Measurements from ENCODE around the gene ABTB1.
"Not testable (repeated sequence)": the region's sequence is repeated elsewhere in the genome, so short reads cannot be mapped to it uniquely, and the experiment has no call there.

Gene ABTB1

GRCh38 chr3:127702151-127702578, 29.4 kb downstream of the ABTB1 start:
- no peak for DNase-seq (ENCODE audit: low read depth, low spot score)

GRCh38 chr3:127704840-127705239, 32.1 kb downstream of the ABTB1 start:
- not testable (repeated sequence) for DNase-seq (ENCODE audit: low read depth, low spot score)

- DNase-seq (ENCODE audit: low read depth, low spot score) = no peak
These were observed 33.6 kb downstream of the ABTB1 start for GRCh38 chr3:127706312-127706711.

- DNase-seq (ENCODE audit: low read depth, low spot score) = no peak
These were observed 34.1 kb downstream of the ABTB1 start for GRCh38 chr3:127706785-127707351.

- peak; percentile 86 for DNase-seq (ENCODE audit: low read depth, low spot score)
These were observed 35.2 kb downstream of the ABTB1 start for GRCh38 chr3:127707851-127708411.

GRCh38 chr3:127708837-127709236, 36.1 kb downstream of the ABTB1 start:
- DNase-seq (ENCODE audit: low read depth, low spot score) = no peak

- no peak for DNase-seq (ENCODE audit: low read depth, low spot score)
These were observed 36.7 kb downstream of the ABTB1 start for GRCh38 chr3:127709320-127710060.

- DNase-seq (ENCODE audit: low read depth, low spot score) = no peak
These were observed 37.6 kb downstream of the ABTB1 start for GRCh38 chr3:127710155-127710941.

- no peak for DNase-seq (ENCODE audit: low read depth, low spot score)
These were observed 38.4 kb downstream of the ABTB1 start for GRCh38 chr3:127711021-127711695.

GRCh38 chr3:127711896-127712295, 39.1 kb downstream of the ABTB1 start:
- no peak for DNase-seq (ENCODE audit: low read depth, low spot score)

- no peak for DNase-seq (ENCODE audit: low read depth, low spot score)
These were observed 39.7 kb downstream of the ABTB1 start for GRCh38 chr3:127712461-127712860.

- DNase-seq (ENCODE audit: low read depth, low spot score) = no peak
These were observed 40.4 kb downstream of the ABTB1 start for GRCh38 chr3:127712881-127713771.

GRCh38 chr3:127714125-127714571, 41.4 kb downstream of the ABTB1 start:
- DNase-seq (ENCODE audit: low read depth, low spot score) = no peak

GRCh38 chr3:127714866-127715265, 42.1 kb downstream of the ABTB1 start:
- DNase-seq (ENCODE audit: low read depth, low spot score) = no peak

GRCh38 chr3:127715532-127715931, 42.8 kb downstream of the ABTB1 start:
- DNase-seq (ENCODE audit: low read depth, low spot score) = no peak

- no peak for DNase-seq (ENCODE audit: low read depth, low spot score)
These were observed 43.6 kb downstream of the ABTB1 start for GRCh38 chr3:127716384-127716783.

- DNase-seq (ENCODE audit: low read depth, low spot score) = no peak
These were observed 44.8 kb downstream of the ABTB1 start for GRCh38 chr3:127717357-127718244.

- no peak for DNase-seq (ENCODE audit: low read depth, low spot score)
These were observed 45.6 kb downstream of the ABTB1 start for GRCh38 chr3:127718245-127718915.

GRCh38 chr3:127718916-127719290, 46.2 kb downstream of the ABTB1 start:
- DNase-seq (ENCODE audit: low read depth, low spot score) = no peak

All from brain pericyte (primary cell).